SHP77 (cell line): ENCODE measurements around the gene RASAL2.

Source experiments
- DNase-seq, 2 experiments: peaks; one replicate each; lab custom pipeline; 2025; lab: John Stamatoyannopoulos, UW

The RASAL2 gene

GRCh38 chr1:178283409-178283808 lies 189.5 kb downstream of the RASAL2 start:
- DNase-seq = no peak

DNA sequence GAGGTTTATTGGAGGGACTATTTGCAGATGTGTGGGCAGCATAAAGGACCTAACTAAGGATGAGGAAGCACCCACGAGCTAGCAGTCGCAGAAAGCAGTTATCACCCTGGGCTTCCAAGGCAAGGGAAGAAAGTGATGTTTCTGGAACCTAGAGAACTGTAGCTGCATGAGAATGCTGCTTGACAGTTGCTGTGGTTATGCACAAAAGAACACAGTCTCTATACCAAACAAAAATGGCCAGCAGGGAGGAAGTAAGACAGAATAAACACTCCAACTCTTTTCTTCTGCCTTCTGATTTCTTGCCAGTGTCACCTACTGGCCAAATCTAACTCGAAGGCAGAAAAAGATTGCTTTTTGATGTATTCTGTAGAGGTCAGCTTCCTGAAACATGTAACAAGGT lies 190.2 kb downstream of the RASAL2 start:
- DNase-seq = no peak

GRCh38 chr1:178291166-178291565 lies 197.3 kb downstream of the RASAL2 start:
- DNase-seq = no peak

GRCh38 chr1:178294654-178295053 lies 200.8 kb downstream of the RASAL2 start:
- DNase-seq = no peak

- DNase-seq = no peak
Measured at GRCh38 chr1:178300352-178300699, 206.4 kb downstream of the RASAL2 start.

DNA sequence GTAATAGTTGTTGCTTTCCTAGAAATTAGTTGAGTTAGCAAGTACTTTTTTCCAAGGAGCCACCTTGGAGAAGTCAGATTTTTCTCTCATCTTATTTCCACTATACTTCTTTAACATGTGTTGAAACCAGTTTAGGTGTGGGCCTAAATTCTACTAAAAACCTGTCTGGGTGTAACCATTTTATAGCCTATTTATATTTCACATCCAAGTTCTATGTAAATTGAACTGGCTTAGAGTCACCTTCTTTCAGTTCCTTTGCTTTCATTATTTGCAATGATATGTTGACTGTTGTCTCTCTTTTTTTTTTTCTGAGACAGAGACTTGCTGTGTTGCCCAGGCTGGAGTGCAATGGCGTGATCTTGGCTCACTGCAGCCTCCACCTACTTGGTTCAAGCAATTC lies 207.2 kb downstream of the RASAL2 start:
- DNase-seq = no peak

DNA sequence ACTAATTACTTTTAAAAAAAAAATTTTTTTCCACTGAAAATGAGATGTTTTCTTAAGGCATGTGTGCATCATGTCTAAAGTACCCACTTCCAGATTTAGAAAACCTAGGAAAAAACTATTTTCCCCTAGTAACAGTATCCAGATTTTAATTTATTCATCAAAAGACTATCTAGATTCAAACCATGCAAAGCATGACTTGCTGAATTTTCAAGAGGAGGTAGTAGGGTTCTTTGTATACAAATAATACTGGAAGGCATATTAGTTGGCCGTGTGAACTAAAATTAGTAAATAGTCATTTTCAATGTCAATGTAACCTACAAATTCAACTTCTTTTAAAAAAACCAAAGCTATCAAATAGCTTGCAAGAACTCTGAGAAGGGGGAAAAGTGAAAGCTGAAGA lies 213.4 kb downstream of the RASAL2 start:
- DNase-seq = no peak

DNA sequence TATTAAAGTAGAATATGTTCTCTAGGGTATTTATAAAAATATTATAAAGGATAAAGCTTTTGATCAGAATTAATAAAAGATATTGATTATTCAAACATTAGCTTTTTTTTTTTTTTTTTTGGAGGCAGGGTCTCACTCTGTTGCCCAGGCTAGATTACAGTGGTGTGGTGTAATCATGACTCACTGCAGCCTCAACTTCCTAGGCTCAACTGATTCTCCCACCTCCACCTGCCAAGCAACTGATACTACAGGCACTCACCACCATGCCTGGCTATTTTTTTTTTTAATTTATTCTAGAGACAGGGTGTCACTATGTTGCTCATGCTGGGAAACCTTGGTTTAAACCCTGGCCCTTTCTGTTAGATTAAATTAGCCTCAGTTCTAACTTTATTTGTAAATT lies 214.5 kb downstream of the RASAL2 start:
- DNase-seq = no peak

GRCh38 chr1:178310685-178311105 lies 216.8 kb downstream of the RASAL2 start:
- DNase-seq = peak; percentile 57 to 77

DNA sequence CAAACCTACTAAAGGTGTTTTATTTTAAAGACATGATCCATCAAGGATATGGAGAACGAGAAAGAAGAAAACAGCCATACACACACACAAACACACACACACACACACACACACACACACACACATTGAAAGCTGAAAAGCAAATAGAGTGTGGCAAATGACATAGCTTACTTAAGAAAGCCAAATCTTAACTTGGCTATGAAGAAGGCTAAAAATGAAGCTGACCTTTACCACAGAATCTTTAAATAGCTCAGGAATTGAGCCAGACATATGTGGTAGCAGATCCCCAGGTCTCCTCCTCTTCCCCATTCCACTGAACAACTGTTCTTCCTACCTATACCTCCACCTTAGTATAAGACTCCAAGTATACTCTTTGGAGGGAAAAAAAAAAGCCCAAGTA lies 217.3 kb downstream of the RASAL2 start:
- DNase-seq = no peak

DNA sequence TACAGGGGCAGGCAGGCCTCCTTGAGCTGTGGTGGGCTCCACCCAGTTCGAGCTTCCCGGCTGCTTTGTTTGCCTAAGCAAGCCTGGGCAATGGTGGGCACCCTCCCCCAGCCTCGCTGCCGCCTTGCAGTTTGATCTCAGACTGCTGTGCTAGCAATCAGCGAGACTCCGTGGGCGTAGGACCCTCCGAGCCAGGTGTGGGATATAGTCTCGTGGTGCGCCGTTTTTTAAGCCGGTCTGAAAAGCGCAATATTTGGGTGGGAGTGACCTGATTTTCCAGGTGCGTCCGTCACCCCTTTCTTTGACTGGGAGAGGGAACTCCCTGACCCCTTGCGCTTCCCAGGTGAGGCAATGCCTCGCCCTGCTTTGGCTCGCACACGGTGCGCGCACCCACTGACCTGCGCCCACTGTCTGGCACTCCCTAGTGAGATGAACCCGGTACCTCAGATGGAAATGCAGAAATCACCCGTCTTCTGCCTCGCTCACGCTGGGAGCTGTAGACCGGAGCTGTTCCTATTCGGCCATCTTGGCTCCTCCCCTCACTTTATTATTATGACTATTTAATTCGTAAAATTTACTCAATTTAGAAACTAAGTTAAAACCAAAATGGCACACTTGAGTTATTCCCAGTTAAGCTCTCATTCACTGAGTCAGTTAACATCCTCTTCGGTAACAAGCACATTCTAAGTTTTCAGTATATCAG lies 226.5 kb downstream of the RASAL2 start:
- peak in 1 of 2 experiments; percentile 3 for DNase-seq

- no peak for DNase-seq
Measured at GRCh38 chr1:178323067-178323466, 229.2 kb downstream of the RASAL2 start.

GRCh38 chr1:178324003-178324402 lies 230.1 kb downstream of the RASAL2 start:
- no peak for DNase-seq

- DNase-seq = no peak
Measured at GRCh38 chr1:178328728-178329127, 234.8 kb downstream of the RASAL2 start.

DNA sequence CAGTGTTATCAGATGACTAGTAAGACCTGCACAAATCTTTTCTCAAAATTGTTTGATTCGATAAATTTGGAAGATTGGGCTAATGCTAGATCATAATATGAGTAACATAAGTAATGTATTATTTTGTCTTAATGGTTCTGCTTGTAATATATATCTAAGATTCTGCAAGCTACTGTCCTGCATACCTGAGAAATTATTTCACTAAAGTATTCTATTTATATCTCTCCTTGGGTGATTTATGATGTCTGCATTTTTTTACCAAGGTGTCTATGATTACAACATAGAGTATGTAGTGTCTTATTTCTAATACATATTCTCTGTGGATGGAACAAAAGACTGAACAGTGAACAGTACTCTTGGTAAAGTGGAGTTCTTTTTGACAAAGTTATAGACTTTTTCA lies 236.2 kb downstream of the RASAL2 start:
- no peak for DNase-seq

GRCh38 chr1:178330848-178331497 lies 237.1 kb downstream of the RASAL2 start:
- no peak for DNase-seq

GRCh38 chr1:178335426-178335825 lies 241.5 kb downstream of the RASAL2 start:
- no peak for DNase-seq

GRCh38 chr1:178337091-178337706 lies 243.3 kb downstream of the RASAL2 start:
- DNase-seq = no peak

DNA sequence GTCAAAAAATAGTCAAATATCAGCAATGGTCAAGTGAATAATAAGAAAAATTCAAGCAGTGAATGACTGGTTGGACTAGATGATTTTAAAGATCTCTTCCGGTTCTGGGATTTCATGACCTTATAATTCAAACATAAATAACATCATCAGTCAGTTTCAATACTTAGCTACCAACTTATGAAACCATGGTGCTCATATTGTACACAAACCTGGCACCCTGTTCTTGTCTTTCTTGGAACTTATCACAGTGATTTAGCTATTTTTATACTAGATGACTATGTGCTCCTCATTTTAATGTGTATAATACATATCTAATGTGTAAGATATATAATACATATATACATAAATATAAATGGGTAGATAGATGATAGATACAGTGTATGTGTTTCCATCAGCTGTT lies 245.9 kb downstream of the RASAL2 start:
- no peak for DNase-seq

DNA sequence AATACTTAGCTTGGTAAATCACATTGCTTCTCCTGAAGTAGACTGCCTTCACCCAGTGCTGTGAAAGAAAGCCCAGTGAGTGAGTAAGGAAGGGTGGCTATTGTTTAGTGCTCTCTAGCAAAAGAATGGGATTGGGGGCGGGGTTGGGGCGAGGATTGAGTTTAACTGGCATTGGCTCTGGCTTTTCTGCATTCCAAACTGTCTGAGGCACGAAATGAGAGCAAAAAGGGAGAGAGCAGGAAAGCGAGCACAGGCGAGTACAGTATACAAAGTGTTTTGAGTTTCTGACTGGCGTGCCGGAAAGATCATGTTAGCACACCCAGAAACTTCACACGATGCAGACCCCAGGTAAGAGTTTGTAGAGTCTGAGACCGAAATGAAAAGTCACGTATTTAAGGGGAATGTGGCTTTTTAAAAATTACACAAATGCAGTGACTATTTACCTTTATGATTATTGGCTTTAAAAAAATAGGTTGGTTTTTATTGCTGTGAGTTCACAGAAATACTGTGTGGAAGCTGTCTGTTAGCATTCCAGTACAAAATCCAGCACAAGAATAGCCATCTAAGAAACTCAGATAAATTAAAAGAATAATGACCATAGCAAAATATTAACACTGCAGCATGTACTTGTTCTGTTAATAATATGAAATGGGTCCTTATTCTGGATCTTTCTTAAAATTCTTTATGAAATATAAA lies 247.5 kb downstream of the RASAL2 start:
- no peak for DNase-seq

- DNase-seq = no peak
Measured at GRCh38 chr1:178342745-178343144, 248.8 kb downstream of the RASAL2 start.

GRCh38 chr1:178344513-178345091 lies 250.7 kb downstream of the RASAL2 start:
- peak in 1 of 2 experiments; percentile 16 for DNase-seq
